ENCODE measurements around the gene CD69. TPM values are rescaled to one million over a fixed set of nuclear protein-coding genes. Genes with fewer than 3 reads are reported as not detected.

The CD69 gene
- total and polyA plus RNA-seq, 4 donors, result 1.3 to 2.7 (median 1.7) TPM

GRCh38 chr12:9776781-9777180 is 16.1 kb upstream of the CD69 start (continued):
- TF ChIP-seq ATF3 (IDR thresholded peaks at IDR 0.05) (no peak), FOXA2 (IDR thresholded peaks at IDR 0.05) (no peak), RXRA (IDR thresholded peaks at IDR 0.05) (no peak), EGR1 (IDR thresholded peaks at IDR 0.05; ENCODE audit: low read depth in 2 of 2) (no peak)

- Histone ChIP-seq H3K4me1 (ENCODE audit: control insufficient read depth in 4 of 4, insufficient read depth in 4 of 4, low read length in 3 of 4) (no peaks in the 10 kb centered on the region), H3K9ac (ENCODE audit: low read depth in 1 of 2, low read length in 2 of 2) (no peak overlapping the region), H3K27ac (ENCODE audit: low read depth in 1 of 2, low read length in 2 of 2) (no peak overlapping the region), H3K36me3 (ENCODE audit: control insufficient read depth in 4 of 4, insufficient read depth in 3 of 4, low read depth in 1 of 4, low read length in 3 of 4) (no peaks in the 10 kb centered on the region), H3K4me3 (ENCODE audit: low read depth in 1 of 3, low read length in 3 of 3) (no peak overlapping the region), H3K27me3 (ENCODE audit: control insufficient read depth in 4 of 4, insufficient read depth in 4 of 4, low read length in 3 of 4) (peaks cover 0 to 4% (median 0%) of the 10 kb centered on the region in 4 donors), H3K9me3 (ENCODE audit: control insufficient read depth in 4 of 4, low read length in 3 of 4) (no peaks in the 10 kb centered on the region)
- TF ChIP-seq ZBTB33 (IDR thresholded peaks at IDR 0.05) (no peak), REST (IDR thresholded peaks at IDR 0.05) (no peak), JUND (IDR thresholded peaks at IDR 0.05) (no peak), HNF4G (IDR thresholded peaks at IDR 0.05) (no peak), EGR1 (IDR thresholded peaks at IDR 0.05; ENCODE audit: low read depth in 2 of 2) (no peak), RXRA (IDR thresholded peaks at IDR 0.05) (no peak), FOXA2 (IDR thresholded peaks at IDR 0.05) (no peak), ATF3 (IDR thresholded peaks at IDR 0.05) (no peak)
- no peak for DNase-seq (ENCODE audit: low spot score)
- WGBS, result 82% methylated on average over 2 of the region's 2 CpGs
Observed at GRCh38 chr12:9773216-9773877, 12.6 kb upstream of the CD69 start.

- Histone ChIP-seq H3K4me1 (ENCODE audit: control insufficient read depth in 4 of 4, insufficient read depth in 4 of 4, low read length in 3 of 4) (no peaks in the 10 kb centered on the region), H3K27ac (ENCODE audit: low read depth in 1 of 2, low read length in 2 of 2) (no peak overlapping the region), H3K36me3 (ENCODE audit: control insufficient read depth in 4 of 4, insufficient read depth in 3 of 4, low read depth in 1 of 4, low read length in 3 of 4) (no peaks in the 10 kb centered on the region), H3K9me3 (ENCODE audit: control insufficient read depth in 4 of 4, low read length in 3 of 4) (no peaks in the 10 kb centered on the region), H3K27me3 (ENCODE audit: control insufficient read depth in 4 of 4, insufficient read depth in 4 of 4, low read length in 3 of 4) (peaks cover 0 to 2% (median 0%) of the 10 kb centered on the region in 4 donors), H3K9ac (ENCODE audit: low read depth in 1 of 2, low read length in 2 of 2) (no peak overlapping the region), H3K4me3 (ENCODE audit: low read depth in 1 of 3, low read length in 3 of 3) (no peak overlapping the region)
- TF ChIP-seq ATF3 (IDR thresholded peaks at IDR 0.05), result no peak
- 71% methylated on average over 2 of the region's 2 CpGs for WGBS
- no peak for DNase-seq (ENCODE audit: low spot score)
Observed at GRCh38 chr12:9763025-9763424, 2.3 kb upstream of the CD69 start.
